IMR-90 (cell line): ENCODE data around the gene MTCL1. TPM values are rescaled to one million over a fixed set of nuclear protein-coding genes. Genes with fewer than 3 reads are reported as not detected.

Source experiments
- ATAC-seq: fragments of 200-7000 bp; cut with Tn5 transposase; 2 replicates; pipeline ENCODE4 v1.9.1; 2020; ENCODE audit warnings: low read depth, mild to moderate bottlenecking, moderate library complexity
- BruUV-seq: library from RNA; stranded (reverse); fragments of 400-500 nt; replicated peaks from 2 replicates; lab custom pipeline; 2021; lab: Mats Ljungman, UMichigan
- CTCF ChIA-PET: fragments of 300-600 bp; formaldehyde crosslinking; extraction: SDS; loops from one replicate; lab custom pipeline; 2021; ENCODE audit warnings: antibody characterized with exemption; lab: Yijun Ruan, JAX
- POLR2A ChIA-PET: fragments of 300-600 bp; sonication (Branson Sonifier 250); formaldehyde crosslinking; loops from one replicate; lab custom pipeline; 2022; ENCODE audit warnings: antibody characterized with exemption; ENCODE audit not compliant: unreplicated experiment; lab: Charles Lee
- DNase-seq: peaks from one replicate; pipeline ENCODE4 v3.0.0; 2013
- H2AFZ ChIP-seq: replicated peaks from 2 replicates; pipeline ENCODE3; 2013; ENCODE audit warnings: low read length, mild to moderate bottlenecking; ENCODE audit not compliant: poor library complexity
- H2AK5ac ChIP-seq: 2 replicates; pipeline ENCODE4 v1.6.1; 2013; ENCODE audit warnings: low read depth, low read length, inconsistent platforms
- H2AK9ac ChIP-seq: replicated peaks from 2 replicates; pipeline ENCODE3; 2013; ENCODE audit warnings: mild to moderate bottlenecking, low read depth, low read length, moderate library complexity; ENCODE audit not compliant: poor library complexity
- H2BK120ac ChIP-seq: 2 replicates; pipeline ENCODE4 v1.6.1; 2013; ENCODE audit warnings: low read depth, low read length, inconsistent platforms
- H2BK15ac ChIP-seq: 3 replicates; pipeline ENCODE4 v1.6.1; 2013; ENCODE audit warnings: low read depth, low read length, inconsistent platforms
- H2BK20ac ChIP-seq: 2 replicates; pipeline ENCODE4 v1.6.1; 2013; ENCODE audit warnings: low read depth, mild to moderate bottlenecking, inconsistent platforms, low read length, moderate library complexity
- H2BK5ac ChIP-seq: 2 replicates; pipeline ENCODE4 v1.6.1; 2013; ENCODE audit warnings: mild to moderate bottlenecking, low read depth, low read length, inconsistent platforms; ENCODE audit not compliant: poor library complexity, severe bottlenecking
- H3K14ac ChIP-seq: replicated peaks from 2 replicates; pipeline ENCODE4 v1.6.1; 2013; ENCODE audit warnings: low read depth, low read length, inconsistent platforms
- H3K18ac ChIP-seq: 2 replicates; pipeline ENCODE4 v1.6.1; 2013; ENCODE audit warnings: low read depth, low read length, control low read depth
- H3K23ac ChIP-seq: 2 replicates; pipeline ENCODE4 v1.6.1; 2013; ENCODE audit warnings: low read depth, low read length, inconsistent platforms
- H3K27ac ChIP-seq: 2 replicates; pipeline ENCODE4 v1.5.1; 2013; ENCODE audit warnings: mild to moderate bottlenecking, control low read depth, low read length; ENCODE audit not compliant: insufficient read depth
- H3K27me3 ChIP-seq: 2 replicates; pipeline ENCODE4 v1.6.1; 2013; ENCODE audit warnings: low read length; ENCODE audit not compliant: control insufficient read depth, insufficient read depth
- H3K36me3 ChIP-seq: 2 replicates; pipeline ENCODE4 v1.6.1; 2013; ENCODE audit warnings: low read length, mixed read lengths; ENCODE audit not compliant: control insufficient read depth, insufficient read depth
- H3K4ac ChIP-seq: 2 replicates; pipeline ENCODE4 v1.6.1; 2013; ENCODE audit warnings: low read depth, low read length, inconsistent platforms
- H3K4me1 ChIP-seq: 2 replicates; pipeline ENCODE4 v1.6.1; 2013; ENCODE audit warnings: low read length, mixed read lengths; ENCODE audit not compliant: control insufficient read depth, insufficient read depth
- H3K4me2 ChIP-seq: 2 replicates; pipeline ENCODE4 v1.6.1; 2013; ENCODE audit warnings: low read depth, mild to moderate bottlenecking, control low read depth, low read length, moderate library complexity
- H3K4me3 ChIP-seq: 2 replicates; pipeline ENCODE4 v1.5.1; 2013; ENCODE audit warnings: low read depth, mild to moderate bottlenecking, control low read depth, low read length, moderate library complexity; ENCODE audit not compliant: insufficient read depth
- H3K56ac ChIP-seq: 2 replicates; pipeline ENCODE4 v1.6.1; 2013; ENCODE audit warnings: low read length, inconsistent platforms; ENCODE audit not compliant: insufficient read depth; ENCODE audit errors: extremely low read depth
- H3K79me1 ChIP-seq, 2 experiments: 2 replicates each; pipeline ENCODE4 v1.6.1; 2013; ENCODE audit warnings: low read length in 2 of 2, inconsistent platforms in 1 of 2, low read depth in 1 of 2
- H3K9ac ChIP-seq: 2 replicates; pipeline ENCODE4 v1.6.1; 2013; ENCODE audit warnings: low read depth, low read length, control low read depth
- H3K9me1 ChIP-seq: 2 replicates; pipeline ENCODE4 v1.6.1; 2013; ENCODE audit warnings: low read length, inconsistent platforms; ENCODE audit not compliant: insufficient read depth
- H3K9me3 ChIP-seq: 2 replicates; pipeline ENCODE4 v1.6.1; 2013; ENCODE audit warnings: low read length; ENCODE audit not compliant: control insufficient read depth, insufficient read depth
- H4K20me1 ChIP-seq: 2 replicates; pipeline ENCODE4 v1.6.1; 2013; ENCODE audit warnings: low read length, inconsistent platforms; ENCODE audit not compliant: insufficient read depth
- H4K5ac ChIP-seq: 2 replicates; pipeline ENCODE4 v1.6.1; 2013; ENCODE audit warnings: mild to moderate bottlenecking, low read depth, low read length, control low read depth
- H4K8ac ChIP-seq, 2 experiments: 2 replicates each; pipeline ENCODE4 v1.6.1; 2013; ENCODE audit warnings: low read depth in 2 of 2, low read length in 2 of 2, control low read depth in 1 of 2, inconsistent platforms in 1 of 2
- H4K91ac ChIP-seq: 2 replicates; pipeline ENCODE4 v1.6.1; 2013; ENCODE audit warnings: low read depth, low read length, inconsistent platforms; ENCODE audit not compliant: insufficient read depth
- BHLHE40 ChIP-seq: fragments of 150-350 bp; IDR thresholded peaks from 2 replicates; pipeline ENCODE4 v1.6.1; 2016; ENCODE audit warnings: mild to moderate bottlenecking, low read depth, low read length
- USF2 ChIP-seq: fragments of 150-350 bp; IDR thresholded peaks from 2 replicates; pipeline ENCODE4 v1.6.1; 2017; ENCODE audit warnings: mild to moderate bottlenecking, antibody characterized with exemption, low read length, low read depth
- WGBS, 2 experiments: methylation state at CpG; one replicate each; pipeline versions ENCODE4 v1.1.5 to v1.1.7; 2013; ENCODE audit warnings: missing lambda C conversion rate in 2 of 2; ENCODE audit not compliant: insufficient read length in 1 of 2; ENCODE audit errors: extremely low coverage in 2 of 2; 5-methylcytosine and 5-hydroxymethylcytosine counted together
- dilution Hi-C: fragments of 300-500 bp; cut with HindIII; formaldehyde crosslinking; loops from one replicate; pipeline ENCODE4 v1.14.3; 2018; ENCODE audit warnings: low sequenced_read_pairs; ENCODE audit not compliant: unreplicated experiment
- in situ Hi-C: fragments of 300-500 bp; cut with MboI; formaldehyde crosslinking; loops from 3 replicates; pipeline ENCODE4 v1.14.3; 2019; ENCODE audit warnings: low sequenced_read_pairs, inconsistent platforms, mixed read lengths
- intact Hi-C: fragments of 100-400 bp; cut with micrococcal nuclease; formaldehyde crosslinking; loops from 2 replicates; pipeline ENCODE4 v1.10.0; 2022
- polyA plus RNA-seq, 3 experiments: library from polyadenylated mRNA; depleted of rRNA; stranded (reverse); fragments of >200 nt; gene quantifications; 2 replicates each; pipeline ENCODE4 v1.2.3, GENCODE V29; 2012; ENCODE audit warnings: low replicate concordance in 1 of 3
- total RNA-seq: library from RNA; depleted of rRNA; stranded (reverse); fragments of >200 nt; gene quantifications from 2 replicates; pipeline ENCODE4 v1.2.3, GENCODE V29; 2012

The MTCL1 gene
- total and polyA plus RNA-seq, 2 of the 4 experiments (the other 2 are of a cell fraction) = 29.0 to 45.3 TPM

GRCh38 chr18:8721716-8722115, 16.4 kb downstream of the MTCL1 start:
- H2AK9ac ChIP-seq = peak overlapping the region; percentile 66
- H2BK120ac ChIP-seq = no peak overlapping the region
- in situ Hi-C loops = no loop called here
- DNase-seq (peak; percentile 69), ATAC-seq (peak; percentile 89)
- H2AK5ac ChIP-seq = peak overlapping the region; percentile 82
- H4K20me1 ChIP-seq = peaks cover 47% of the 10 kb centered on the region
- TF ChIP-seq BHLHE40 = peak; percentile 79
- no peak for TF ChIP-seq USF2
- no peak overlapping the region for H3K18ac ChIP-seq
- BruUV-seq = no TSS peak
- H3K9me1 ChIP-seq = peaks cover 27% of the 10 kb centered on the region
- H2AFZ ChIP-seq = no peak overlapping the region
- H4K91ac ChIP-seq = 0 out of 2 replicates have a peak overlapping the region, but pooled peaks have one; percentile 15
- H3K4ac ChIP-seq = peak overlapping the region; percentile 33; the same call in 1 of the 2 replicates
- no peak overlapping the region for H3K27ac ChIP-seq
- H3K56ac ChIP-seq = no peak overlapping the region
- 0 out of 2 replicates have a peak overlapping the region, but pooled peaks have one; percentile 7 for H3K23ac ChIP-seq
- peaks cover 43 to 86% of the 10 kb centered on the region in 2 experiments for H3K79me1 ChIP-seq
- no CpG with 5 or more reads among the region's 5 CpGs for WGBS, 2 experiments
- H3K27me3 ChIP-seq = no peaks in the 10 kb centered on the region
- POLR2A ChIA-PET = no interaction called here
- peak overlapping the region; percentile 63; the same call in 1 of the 2 replicates for H3K14ac ChIP-seq
- CTCF ChIA-PET = no interaction called here
- peaks cover 47% of the 10 kb centered on the region for H3K36me3 ChIP-seq
- peak overlapping the region; percentile 14 for H2BK5ac ChIP-seq
- H3K9me3 ChIP-seq = no peaks in the 10 kb centered on the region
- no peak overlapping the region for H4K5ac ChIP-seq
- intact Hi-C loops = no loop called here
- H3K4me3 ChIP-seq = no peak overlapping the region
- dilution Hi-C loops = no loop called here
- H4K8ac ChIP-seq = peak overlapping the region in 1 of 2 experiments; percentile 11; a peak in 1 of 4 replicates
- no peak overlapping the region; the same call in 2 of the 3 replicates for H2BK15ac ChIP-seq
- H2BK20ac ChIP-seq = peak overlapping the region; percentile 4; the same call in 1 of the 2 replicates
- H3K4me2 ChIP-seq = no peak overlapping the region
- peaks cover 12% of the 10 kb centered on the region for H3K4me1 ChIP-seq
- H3K9ac ChIP-seq = no peak overlapping the region
